ENCODE results near the gene LMX1A. TPM values are rescaled to one million over a fixed set of nuclear protein-coding genes. Genes with fewer than 3 reads are reported as not detected.

Gene LMX1A
- total and polyA plus RNA-seq, 2 experiments from 2014 or later, result not detected

DNA sequence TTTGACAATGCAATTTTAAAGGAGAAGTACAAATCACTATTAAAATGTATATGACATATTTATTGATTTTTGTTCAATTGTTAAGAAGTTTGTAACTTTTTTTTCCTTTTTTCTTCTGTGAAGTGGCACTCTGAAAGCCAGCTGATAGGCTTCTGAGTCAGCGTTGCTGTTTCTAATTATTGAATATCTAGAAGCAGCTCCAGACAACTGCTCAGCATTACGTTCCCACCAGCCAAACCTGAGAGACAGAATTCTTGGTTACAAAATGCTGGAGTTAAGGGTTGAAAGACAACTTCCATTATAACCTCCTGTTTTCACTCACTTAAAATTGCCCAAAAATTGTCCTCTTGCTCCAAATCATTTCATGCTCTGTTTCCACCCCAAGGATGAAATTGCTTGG, 31.4 kb upstream of the LMX1A start (continued):
- TF ChIP-seq ZNF462 (CRISPR knock-in tag; IDR thresholded peaks at IDR 0.05) (no peak), ZNF114 (CRISPR knock-in tag; IDR thresholded peaks at IDR 0.05) (no peak), STAT1 (IDR thresholded peaks at IDR 0.05; ENCODE audit: unreplicated experiment) (no peak)
- TF ChIP-seq, protein P1, sequence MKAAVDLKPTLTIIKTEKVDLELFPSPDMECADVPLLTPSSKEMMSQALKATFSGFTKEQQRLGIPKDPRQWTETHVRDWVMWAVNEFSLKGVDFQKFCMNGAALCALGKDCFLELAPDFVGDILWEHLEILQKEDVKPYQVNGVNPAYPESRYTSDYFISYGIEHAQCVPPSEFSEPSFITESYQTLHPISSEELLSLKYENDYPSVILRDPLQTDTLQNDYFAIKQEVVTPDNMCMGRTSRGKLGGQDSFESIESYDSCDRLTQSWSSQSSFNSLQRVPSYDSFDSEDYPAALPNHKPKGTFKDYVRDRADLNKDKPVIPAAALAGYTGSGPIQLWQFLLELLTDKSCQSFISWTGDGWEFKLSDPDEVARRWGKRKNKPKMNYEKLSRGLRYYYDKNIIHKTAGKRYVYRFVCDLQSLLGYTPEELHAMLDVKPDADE (IDR thresholded peaks at IDR 0.05), result no peak

- H3K36me3 ChIP-seq (ENCODE audit: insufficient read depth), result no peaks in the 10 kb centered on the region
- peaks cover 5% of the 10 kb centered on the region for H3K27me3 Mint-ChIP-seq (ENCODE audit: insufficient read depth, low read depth, poor library complexity)
- no peaks in the 10 kb centered on the region for H3K36me3 Mint-ChIP-seq (ENCODE audit: low read depth)
- H3K4me1 ChIP-seq (ENCODE audit: insufficient read depth), result no peaks in the 10 kb centered on the region
- peaks cover 5% of the 10 kb centered on the region for H3K4me1 Mint-ChIP-seq
- no peaks in the 10 kb centered on the region for H3K79me2 ChIP-seq (replicated peaks; ENCODE audit: insufficient read depth)
- H3K27me3 ChIP-seq (ENCODE audit: insufficient read depth), result no peaks in the 10 kb centered on the region
- H3K27ac ChIP-seq (ENCODE audit: low read depth), result no peak overlapping the region
- H3K4me2 ChIP-seq, result no peak overlapping the region
- no peak for TF ChIP-seq NANOG (IDR thresholded peaks at IDR 0.05; ENCODE audit: borderline replicate concordance)
- no peak for TF ChIP-seq ZNF462 (CRISPR knock-in tag; IDR thresholded peaks at IDR 0.05)
- no peaks in the 10 kb centered on the region for H3F3A ChIP-seq (replicated peaks; ENCODE audit: low read depth)
- no peak for DNase-seq (ENCODE audit: low spot score)
- no peak overlapping the region for H2AFZ ChIP-seq
- no peaks in the 10 kb centered on the region for H3K9me3 Mint-ChIP-seq
- H3K9me2 ChIP-seq (ENCODE audit: insufficient read depth), result no peaks in the 10 kb centered on the region
- H3K27ac Mint-ChIP-seq, result no peak overlapping the region
- no peak for ATAC-seq
- H4K20me1 ChIP-seq (replicated peaks; ENCODE audit: insufficient read depth), result no peaks in the 10 kb centered on the region
- H3K4me3 ChIP-seq, result no peak overlapping the region
- no peak overlapping the region for H3K4me3 Mint-ChIP-seq
These were observed 31.0 kb upstream of the LMX1A start for GRCh38 chr1:165387505-165387904.

All from GM23338 (cell line).